ENCODE measurements around the gene TRERF1. TPM values are rescaled to one million over a fixed set of nuclear protein-coding genes. Genes with fewer than 3 reads are reported as not detected.
A peak's percentile ranks its signal among the peaks of the same experiment; 100 is the strongest.
"Not testable (repeated sequence)": the region's sequence is repeated elsewhere in the genome, so short reads cannot be mapped to it uniquely, and the experiment has no call there.

TRERF1 gene
- total RNA-seq, 1 donor from 2014 or later, result 3.3 TPM

DNA sequence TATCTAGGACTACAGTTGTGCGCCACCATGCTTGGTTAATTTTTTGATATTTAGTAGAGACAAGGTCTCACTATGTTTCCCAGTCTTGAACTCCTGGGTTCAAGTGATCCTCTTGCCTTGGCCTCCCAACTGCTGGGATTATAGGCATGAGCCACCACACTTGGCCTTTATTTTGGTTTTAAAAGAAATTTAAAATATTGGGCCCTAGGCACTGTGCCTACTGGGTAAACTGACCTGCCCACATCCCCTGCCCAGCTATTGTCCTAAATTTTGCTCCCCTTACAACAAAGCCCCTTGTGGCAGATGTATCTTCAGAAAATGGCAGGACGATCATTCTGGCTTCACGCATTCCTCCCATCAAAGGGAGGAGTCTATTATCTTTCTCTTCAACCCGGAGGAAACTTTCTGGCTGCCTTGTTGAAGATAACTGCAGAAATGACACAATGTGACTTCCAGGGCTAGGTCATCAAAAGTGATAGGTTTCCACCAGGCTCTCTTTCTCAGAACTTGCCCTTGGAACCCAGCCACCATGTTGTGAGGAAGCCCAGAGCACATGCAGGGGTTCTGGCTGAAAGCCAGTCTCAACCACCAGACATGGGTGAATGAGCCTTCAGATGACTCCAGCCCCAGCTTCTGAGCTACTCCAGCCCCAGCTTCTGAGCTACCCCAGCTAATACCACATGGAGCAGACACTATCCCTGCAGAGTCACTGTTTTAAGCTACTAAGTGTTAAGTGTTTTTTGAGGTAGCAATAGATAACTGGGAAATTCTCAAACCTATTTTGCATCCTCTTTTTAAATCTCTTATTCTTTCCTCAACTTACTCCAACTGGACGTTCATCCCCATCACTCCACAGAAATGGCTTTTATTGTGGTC, 252.4 kb downstream of the TRERF1 start:
- no peak for DNase-seq (ENCODE audit: low spot score)

DNA sequence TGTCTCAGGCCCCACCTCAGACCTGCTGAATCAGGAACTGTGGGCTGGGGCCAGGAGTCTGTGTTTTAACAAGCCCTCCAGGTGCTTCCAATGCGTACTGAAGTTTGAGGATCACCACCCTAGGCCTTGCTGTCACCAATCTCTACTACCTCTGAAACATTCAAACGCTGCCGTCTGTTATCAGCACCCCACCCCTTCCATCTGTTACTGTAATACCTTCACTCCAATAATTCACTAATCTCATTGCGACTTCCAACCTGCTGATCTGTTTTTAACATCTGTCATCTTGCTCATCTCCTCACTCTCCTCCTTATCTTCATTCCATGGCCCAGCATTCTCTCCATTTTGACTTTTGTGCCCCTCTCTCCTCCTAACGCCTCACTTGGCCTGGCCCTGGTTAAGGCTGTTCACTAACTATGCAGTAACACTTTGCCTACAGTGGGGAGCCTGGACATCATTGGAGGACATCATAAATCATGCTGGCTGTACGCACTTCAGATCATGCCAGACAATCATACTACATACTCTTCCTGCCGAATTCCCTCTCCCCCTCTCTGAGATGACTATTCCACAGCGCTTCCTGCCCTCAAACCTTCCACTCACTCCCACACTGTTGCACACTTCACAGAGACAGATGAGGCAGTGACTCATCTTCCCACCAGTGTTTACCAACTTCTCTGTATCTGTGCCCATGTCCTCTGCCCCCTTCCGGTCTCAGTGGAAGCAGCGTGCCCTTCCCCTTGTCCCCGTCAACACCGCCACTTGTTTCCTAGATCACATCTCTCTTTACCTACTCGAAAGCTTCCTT, 254.0 kb downstream of the TRERF1 start:
- DNase-seq (ENCODE audit: low spot score), result no peak

DNA sequence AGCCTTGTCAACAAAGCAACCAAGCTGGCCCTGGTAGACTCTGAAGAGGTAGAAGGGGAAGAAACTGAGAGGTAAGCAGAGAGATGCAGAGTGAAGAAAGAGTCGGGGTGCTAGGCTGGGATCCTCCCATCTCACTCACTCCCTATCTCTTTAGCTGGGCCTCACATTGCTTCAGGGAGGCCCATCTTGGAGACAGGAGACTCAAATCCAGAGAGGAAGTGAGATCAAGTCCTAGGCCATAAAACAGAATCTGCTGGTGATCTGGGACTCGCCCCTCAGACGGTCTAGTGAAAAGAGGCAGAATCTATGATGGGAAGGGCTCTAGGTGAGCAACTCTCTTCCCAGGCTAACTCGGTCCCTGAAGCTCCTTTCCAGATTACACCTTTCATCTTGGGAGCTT, 256.3 kb downstream of the TRERF1 start:
- no peak for DNase-seq (ENCODE audit: low spot score)

DNA sequence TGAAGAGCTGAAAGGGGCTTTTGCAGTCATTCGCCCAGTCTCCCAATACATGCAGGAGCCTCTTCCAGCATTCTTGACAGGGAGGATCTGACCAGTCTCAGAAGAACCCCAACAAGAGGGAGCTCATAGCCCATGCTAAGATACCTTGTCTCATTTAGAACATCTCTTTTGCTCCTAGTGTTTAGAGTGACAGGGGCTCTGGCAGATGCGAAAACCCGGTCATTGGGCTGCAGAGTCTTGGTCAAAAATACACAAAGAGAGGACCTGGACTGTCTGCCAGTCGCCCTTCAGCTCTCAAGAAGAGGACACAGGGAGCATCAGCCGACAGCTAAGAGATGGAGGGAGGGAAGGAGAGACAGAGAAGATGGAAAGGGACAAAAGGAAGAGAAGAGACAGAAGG, 257.7 kb downstream of the TRERF1 start:
- no peak for DNase-seq (ENCODE audit: low spot score)

DNA sequence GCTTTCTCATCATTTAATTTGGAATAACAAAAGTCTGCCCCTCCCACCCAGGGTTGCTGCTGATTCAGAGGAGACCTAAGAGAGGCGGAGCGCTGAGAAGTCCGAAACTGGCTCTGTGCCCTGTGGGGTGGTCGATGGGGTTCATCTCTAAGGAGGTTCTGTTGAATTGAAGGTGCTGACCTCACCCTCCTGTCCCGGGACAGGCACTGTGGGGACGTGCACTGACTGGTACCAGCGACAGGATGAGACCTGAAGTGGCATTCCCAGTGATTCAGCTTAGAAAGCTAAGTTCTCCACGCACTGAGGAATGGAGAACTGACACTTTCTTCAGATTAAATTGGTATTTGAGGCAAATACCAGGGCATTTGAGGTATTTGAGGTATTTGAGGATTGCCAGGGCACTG, 258.2 kb downstream of the TRERF1 start:
- no peak for DNase-seq (ENCODE audit: low spot score)

DNA sequence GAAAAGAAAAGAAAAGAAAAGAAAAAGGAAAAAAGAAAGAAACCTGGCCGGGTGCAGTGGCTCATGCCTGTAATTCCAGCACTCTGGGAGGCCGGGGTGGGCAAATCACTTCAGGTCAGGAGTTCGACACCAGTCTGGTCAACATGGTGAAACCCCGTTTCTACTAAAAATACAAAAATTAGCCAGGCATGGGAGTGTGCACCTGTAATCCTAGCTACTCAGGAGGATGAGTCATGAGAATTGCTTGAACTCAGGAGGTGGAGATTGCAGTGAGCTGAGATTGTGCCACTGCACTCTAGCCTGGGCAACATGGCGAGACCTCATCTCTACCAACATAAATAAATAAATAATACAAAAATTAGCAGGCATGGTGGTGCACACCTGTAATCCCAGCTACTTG, 259.3 kb downstream of the TRERF1 start:
- DNase-seq (ENCODE audit: low spot score), result not testable (repeated sequence)

DNA sequence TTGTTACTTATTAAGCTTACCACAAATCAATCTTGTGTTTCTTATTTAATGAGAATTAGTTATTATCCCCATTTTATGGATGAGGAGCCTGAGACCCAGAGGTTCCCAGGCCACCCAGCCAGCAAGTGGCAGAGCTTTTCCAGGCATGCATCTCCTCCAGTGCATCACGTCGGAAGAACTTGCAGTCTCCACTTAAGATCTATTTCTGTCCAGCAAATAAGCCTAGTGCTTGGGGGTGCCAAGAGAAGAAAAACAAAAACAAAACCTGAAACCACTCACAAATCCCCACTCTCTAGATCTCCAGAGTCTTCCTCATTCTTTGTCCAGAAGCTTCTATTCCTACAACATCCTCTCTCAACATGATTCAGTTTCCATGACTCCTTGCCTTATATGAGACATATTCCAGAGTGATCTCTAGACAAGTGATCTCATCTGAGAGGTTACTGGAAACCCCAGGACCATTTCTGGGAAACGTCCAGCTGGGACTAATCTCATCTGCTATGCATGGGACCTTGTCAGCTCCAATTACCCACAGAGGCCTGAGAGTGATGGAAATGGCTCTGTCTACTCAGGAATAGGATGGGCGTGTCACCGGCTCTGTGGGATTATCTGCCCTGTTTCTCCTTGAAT, 261.1 kb downstream of the TRERF1 start:
- no peak for DNase-seq (ENCODE audit: low spot score)

DNA sequence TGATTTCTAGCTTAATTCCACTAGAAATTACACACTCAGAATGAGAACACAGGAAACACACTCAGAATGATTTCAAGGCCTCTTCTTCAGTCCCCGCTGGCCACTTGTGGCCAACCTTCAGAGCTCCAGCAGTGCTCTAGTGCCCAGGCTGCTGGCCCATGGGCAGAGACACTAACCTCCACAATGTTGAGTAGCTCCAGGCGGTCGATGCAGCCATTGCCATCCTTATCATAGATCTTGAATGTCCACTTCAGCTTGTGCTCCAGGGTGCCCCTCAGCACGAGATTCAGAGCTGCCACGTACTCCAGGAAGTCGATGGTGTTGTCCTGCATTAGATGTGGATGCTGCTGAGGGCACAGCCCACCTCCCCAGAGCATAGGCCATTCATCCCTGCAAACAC, 263.3 kb downstream of the TRERF1 start:
- peak; percentile 68 for DNase-seq (ENCODE audit: low spot score)

DNA sequence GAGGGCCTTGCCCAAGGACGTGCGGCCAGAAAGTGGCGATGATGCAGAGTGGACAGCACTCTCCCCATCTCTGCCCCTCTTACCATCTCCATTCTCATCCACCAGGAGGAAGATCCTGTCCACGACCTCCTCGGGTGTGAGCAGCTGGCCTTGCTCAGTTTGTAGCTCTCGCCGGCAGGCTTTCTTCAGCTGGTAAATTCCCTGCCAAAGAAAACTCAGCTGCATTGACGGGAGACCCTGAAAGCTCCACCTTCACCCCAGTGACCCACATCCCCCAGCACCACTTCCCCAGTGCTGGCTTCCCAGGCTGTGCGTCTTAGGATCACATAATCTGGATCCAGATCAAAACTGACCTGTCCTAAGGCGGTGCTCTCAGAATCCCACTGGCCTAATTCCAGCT, 266.1 kb downstream of the TRERF1 start:
- DNase-seq (ENCODE audit: low spot score), result no peak

DNA sequence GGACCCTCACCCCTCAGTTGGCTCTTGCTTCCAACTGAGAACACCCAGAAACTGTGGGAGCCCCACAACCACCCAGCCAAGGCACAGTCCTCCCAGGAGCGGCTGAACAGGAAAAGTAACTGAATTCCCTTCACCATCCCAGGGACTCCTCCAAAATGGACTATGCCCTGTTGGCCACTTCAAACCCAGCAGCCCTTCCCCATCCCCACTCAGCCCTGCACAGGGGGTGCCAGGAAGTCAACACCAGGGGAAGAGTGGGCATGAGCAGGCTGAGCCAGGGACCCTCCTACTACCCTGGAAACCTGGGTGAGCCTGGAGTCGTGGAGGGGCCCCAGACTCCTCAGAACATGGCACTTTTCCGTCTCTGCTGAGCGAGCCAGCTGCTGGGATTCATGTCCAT, 267.3 kb downstream of the TRERF1 start:
- no peak for DNase-seq (ENCODE audit: low spot score)

DNA sequence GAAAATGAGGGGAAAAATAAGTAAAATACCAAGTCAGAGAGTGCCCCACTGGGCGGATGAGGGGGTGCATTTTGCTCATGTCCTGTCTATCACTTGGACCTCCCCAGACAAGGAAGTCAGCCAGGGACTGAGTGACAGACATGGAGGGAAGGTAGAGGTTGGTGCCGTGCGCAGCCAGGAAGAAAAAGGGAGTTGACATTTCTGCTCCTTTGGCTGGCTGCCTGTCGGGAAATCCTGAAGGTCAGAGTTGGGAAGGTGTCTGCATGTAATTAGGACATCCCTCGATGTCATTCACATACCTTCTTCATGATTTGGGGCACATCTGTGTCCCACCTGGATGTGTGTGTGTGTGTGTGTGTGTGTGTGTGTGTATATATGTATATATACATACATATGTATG, 269.6 kb downstream of the TRERF1 start:
- DNase-seq (ENCODE audit: low spot score), result no peak

DNA sequence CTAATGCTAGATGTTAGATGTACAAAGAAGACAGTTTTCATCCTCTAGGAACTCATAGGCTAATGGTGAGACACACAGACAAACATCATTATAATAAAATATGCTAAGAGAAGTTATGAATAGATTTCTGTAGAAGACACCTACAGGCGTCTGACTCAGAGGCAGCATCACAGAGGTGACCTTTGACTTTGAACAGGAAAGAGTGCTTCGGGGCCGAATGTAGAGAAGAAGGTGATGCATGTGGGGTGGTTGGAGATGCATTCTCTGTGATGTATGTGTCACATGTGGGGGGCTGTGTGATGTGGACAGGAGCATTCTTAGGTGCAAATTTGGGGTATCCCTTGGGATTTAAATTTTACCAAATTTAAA, 271.8 kb downstream of the TRERF1 start:
- no peak for DNase-seq (ENCODE audit: low spot score)

DNA sequence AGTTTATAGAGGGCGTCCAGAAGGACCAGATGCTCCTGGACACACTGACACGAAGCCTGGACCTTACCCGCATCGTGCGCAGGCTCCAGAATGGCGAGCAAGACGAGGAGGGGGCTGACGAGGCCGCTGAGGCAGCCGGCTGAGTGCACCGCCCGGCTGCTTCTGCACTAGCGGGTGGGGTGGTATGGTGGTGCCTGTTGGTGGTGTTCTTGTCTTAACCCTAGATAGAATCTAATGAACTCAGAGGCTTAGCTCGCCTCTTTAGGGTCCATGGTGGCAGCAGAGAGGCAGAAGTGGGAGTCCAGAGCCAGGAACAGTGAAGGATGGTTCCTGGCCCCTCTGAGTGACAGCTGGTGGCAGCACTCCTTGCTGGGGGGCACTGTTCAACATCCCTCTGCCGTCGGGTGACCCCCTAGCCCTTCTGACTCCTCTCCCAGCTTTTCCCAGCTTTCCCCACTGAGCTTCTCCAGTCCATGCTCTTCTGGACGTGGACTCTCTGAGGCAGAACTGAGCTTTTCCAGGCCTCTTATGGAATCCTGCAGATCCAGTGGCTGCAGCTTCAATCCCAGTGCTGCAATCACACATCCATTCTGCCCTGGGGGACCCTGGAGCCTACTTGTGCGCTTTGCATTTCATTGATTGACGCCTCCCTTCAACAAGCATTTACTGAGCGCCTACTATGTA, 272.3 kb downstream of the TRERF1 start:
- DNase-seq (ENCODE audit: low spot score), result no peak

DNA sequence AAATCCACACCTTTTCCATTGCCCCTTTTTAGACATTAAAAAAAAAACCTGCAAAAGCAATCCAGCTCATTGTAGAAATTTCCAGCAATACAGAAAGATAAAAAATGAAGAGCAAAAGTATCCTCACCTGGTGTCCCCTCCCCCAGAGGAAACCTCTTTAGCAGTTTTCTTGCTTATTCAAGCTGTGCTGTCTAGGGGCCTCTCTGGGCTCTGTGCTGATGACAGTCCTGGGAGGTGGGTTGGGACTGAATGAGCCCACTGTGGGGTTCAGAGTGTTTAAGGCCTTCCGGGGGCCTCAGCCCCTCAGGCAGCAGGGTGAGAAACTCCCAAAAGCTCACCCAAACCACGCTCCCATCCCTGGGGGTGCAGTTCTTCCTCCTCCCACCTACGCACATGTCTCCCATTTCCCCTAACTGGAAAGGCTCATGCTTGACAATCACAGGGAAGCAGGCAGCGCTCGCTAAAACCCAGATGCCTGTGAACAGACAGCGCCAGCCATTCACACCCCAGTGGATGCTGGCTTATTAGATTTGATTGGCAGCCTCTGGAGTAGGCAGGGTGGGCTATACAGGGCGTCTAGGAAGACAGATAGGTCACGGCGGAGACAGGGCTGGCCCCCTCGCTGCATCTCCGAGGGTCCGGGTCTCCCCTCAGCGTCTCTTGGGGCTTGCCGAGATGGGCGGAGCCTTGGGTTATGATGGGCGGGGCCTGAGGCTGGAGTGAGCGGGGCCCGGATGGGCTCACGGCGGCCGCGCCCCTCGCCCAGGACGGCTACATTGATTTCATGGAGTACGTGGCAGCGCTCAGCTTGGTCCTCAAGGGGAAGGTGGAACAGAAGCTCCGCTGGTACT, 274.0 kb downstream of the TRERF1 start:
- no peak for DNase-seq (ENCODE audit: low spot score)

DNA sequence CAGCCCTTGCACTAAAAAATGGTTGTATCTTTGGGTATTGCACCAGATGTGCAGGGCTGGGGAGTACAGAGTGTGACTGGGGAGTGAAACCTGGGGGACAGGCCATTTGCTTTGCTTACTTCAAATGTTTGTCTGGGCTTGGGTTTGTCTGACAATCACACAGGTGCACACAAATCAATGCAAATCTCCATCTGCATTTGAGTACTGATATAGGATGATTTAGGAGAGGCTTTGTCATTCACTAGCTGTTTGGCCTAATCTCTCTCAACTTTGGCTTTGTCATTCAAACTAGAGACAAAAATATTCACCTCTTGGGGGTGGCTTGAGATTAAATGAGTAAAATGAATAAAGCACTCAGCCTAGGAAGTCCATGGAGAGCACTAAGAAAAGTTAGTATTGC, 274.7 kb downstream of the TRERF1 start:
- no peak for DNase-seq (ENCODE audit: low spot score)

DNA sequence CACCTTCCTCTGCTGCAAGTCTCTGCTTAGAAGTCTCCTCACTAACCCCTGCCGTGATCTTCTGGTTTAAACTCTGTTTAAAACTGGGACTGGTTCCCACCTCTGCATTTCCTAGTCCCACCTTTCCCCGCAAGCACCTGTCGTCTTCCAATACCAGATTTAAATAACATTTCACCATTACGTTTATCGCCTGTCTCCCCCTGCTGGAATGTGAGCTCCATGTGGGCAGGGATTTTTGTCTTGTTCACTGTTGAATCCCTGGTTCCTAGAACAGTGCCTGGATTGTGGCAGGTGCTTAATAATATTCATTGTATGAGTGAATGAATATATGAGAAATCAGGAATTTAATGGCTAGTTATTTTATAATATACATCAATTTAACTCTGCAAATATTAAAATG, 275.9 kb downstream of the TRERF1 start:
- DNase-seq (ENCODE audit: low spot score), result no peak

All from mesenteric fat pad (tissue), 1 donor.